ENCODE data around the gene NRCAM.

DNA sequence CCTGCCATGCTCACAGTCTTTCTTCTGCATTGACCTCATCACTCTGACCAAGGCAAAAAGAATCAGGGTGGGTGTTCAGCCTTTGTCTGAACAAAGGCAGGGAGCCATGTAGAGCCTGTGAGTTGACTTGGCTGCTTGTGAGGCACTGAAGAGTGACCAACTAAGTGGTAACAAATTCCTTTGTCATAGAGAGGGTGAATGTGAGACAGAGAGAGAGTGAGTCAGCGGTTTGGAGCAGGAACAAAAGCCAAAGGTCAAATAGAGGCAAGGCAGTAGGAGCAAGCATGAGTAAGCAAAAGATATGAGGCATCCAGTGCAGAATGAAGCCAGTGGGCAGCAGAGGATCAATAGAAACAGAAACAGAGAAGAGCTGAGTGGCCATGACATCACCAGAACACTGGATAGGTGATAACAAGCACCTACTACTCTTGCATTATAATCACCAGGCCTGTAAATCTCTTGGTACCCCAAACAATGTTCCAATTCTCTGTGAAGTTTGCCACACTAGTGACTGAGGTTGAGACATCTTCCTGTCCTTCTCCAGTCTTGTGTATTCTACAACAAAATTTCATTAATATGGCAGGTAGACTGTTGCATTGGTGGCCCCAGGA lies 209.9 kb downstream of the NRCAM start:
- no peak for TF ChIP-seq EZH2 (IDR thresholded peaks at IDR 0.05; ENCODE audit: low read depth)
- TF ChIP-seq, protein P1, sequence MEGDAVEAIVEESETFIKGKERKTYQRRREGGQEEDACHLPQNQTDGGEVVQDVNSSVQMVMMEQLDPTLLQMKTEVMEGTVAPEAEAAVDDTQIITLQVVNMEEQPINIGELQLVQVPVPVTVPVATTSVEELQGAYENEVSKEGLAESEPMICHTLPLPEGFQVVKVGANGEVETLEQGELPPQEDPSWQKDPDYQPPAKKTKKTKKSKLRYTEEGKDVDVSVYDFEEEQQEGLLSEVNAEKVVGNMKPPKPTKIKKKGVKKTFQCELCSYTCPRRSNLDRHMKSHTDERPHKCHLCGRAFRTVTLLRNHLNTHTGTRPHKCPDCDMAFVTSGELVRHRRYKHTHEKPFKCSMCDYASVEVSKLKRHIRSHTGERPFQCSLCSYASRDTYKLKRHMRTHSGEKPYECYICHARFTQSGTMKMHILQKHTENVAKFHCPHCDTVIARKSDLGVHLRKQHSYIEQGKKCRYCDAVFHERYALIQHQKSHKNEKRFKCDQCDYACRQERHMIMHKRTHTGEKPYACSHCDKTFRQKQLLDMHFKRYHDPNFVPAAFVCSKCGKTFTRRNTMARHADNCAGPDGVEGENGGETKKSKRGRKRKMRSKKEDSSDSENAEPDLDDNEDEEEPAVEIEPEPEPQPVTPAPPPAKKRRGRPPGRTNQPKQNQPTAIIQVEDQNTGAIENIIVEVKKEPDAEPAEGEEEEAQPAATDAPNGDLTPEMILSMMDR (conservative IDR thresholded peaks at IDR 0.05): no peak

Measured in PC-9 (cell line).